ENCODE data around the gene ZFYVE21. TPM values are rescaled to one million over a fixed set of nuclear protein-coding genes. Genes with fewer than 3 reads are reported as not detected.

Gene ZFYVE21
- polyA plus RNA-seq, 1 donor from 2014 or later: 10.3 TPM

- Mint-ChIP-seq H3K36me3 (peaks cover 2% of the 10 kb centered on the region), H3K27me3 (no peaks in the 10 kb centered on the region), H3K27ac (no peak overlapping the region)
Observed at GRCh38 chr14:103739793-103740501, 24.3 kb downstream of the ZFYVE21 start.

GRCh38 chr14:103740991-103741689 lies 25.5 kb downstream of the ZFYVE21 start:
- Mint-ChIP-seq H3K4me1 (peaks cover 0 to 2% (median 0%) of the 10 kb centered on the region in 3 donors), H3K9me3 (no peaks in the 10 kb centered on the region), H3K27me3 (no peaks in the 10 kb centered on the region), H3K27ac (no peak overlapping the region), H3K4me3 (no peak overlapping the region), H3K36me3 (peaks cover 2% of the 10 kb centered on the region)

More at GRCh38 chr14:103739793-103740501, 24.3 kb downstream of the ZFYVE21 start:
- Mint-ChIP-seq H3K4me1 (peaks cover 0 to 2% (median 0%) of the 10 kb centered on the region in 3 donors), H3K9me3 (no peaks in the 10 kb centered on the region), H3K4me3 (no peak overlapping the region)

- Mint-ChIP-seq H3K36me3 (peaks cover 2% of the 10 kb centered on the region), H3K4me1 (peaks cover 0 to 2% (median 0%) of the 10 kb centered on the region in 3 donors), H3K27ac (no peak overlapping the region), H3K27me3 (no peaks in the 10 kb centered on the region), H3K4me3 (no peak overlapping the region), H3K9me3 (no peaks in the 10 kb centered on the region)
Observed at GRCh38 chr14:103741876-103742275, 26.3 kb downstream of the ZFYVE21 start.

GRCh38 chr14:103742499-103743255 lies 27.1 kb downstream of the ZFYVE21 start:
- no peak overlapping the region for H3K4me3 Mint-ChIP-seq
- H3K36me3 Mint-ChIP-seq: peaks cover 2% of the 10 kb centered on the region
- H3K27me3 Mint-ChIP-seq: no peaks in the 10 kb centered on the region
- no peaks in the 10 kb centered on the region for H3K9me3 Mint-ChIP-seq
- H3K27ac Mint-ChIP-seq: peak overlapping the region in 1 of 3 donors; percentile 57
- peaks cover 0 to 2% (median 0%) of the 10 kb centered on the region in 3 donors for H3K4me1 Mint-ChIP-seq

GRCh38 chr14:103743691-103744090 lies 28.1 kb downstream of the ZFYVE21 start:
- no peaks in the 10 kb centered on the region for H3K9me3 Mint-ChIP-seq
- no peak overlapping the region for H3K4me3 Mint-ChIP-seq
- no peak overlapping the region for H3K27ac Mint-ChIP-seq
- peaks cover 0 to 2% (median 0%) of the 10 kb centered on the region in 3 donors for H3K4me1 Mint-ChIP-seq
- no peaks in the 10 kb centered on the region for H3K27me3 Mint-ChIP-seq
- H3K36me3 Mint-ChIP-seq: peaks cover 2% of the 10 kb centered on the region

GRCh38 chr14:103744621-103745395 lies 29.2 kb downstream of the ZFYVE21 start:
- Mint-ChIP-seq H3K4me3 (no peak overlapping the region), H3K36me3 (peaks cover 2% of the 10 kb centered on the region), H3K27ac (peak overlapping the region in 1 of 3 donors; percentile 27), H3K9me3 (no peaks in the 10 kb centered on the region), H3K4me1 (peaks cover 0 to 2% (median 0%) of the 10 kb centered on the region in 3 donors), H3K27me3 (no peaks in the 10 kb centered on the region)

GRCh38 chr14:103745424-103745823 lies 29.8 kb downstream of the ZFYVE21 start:
- Mint-ChIP-seq H3K27ac (peak overlapping the region in 1 of 3 donors; percentile 27), H3K36me3 (peaks cover 2% of the 10 kb centered on the region), H3K9me3 (no peaks in the 10 kb centered on the region), H3K27me3 (no peaks in the 10 kb centered on the region), H3K4me1 (peaks cover 0 to 2% (median 0%) of the 10 kb centered on the region in 3 donors), H3K4me3 (no peak overlapping the region)

- no peaks in the 10 kb centered on the region for H3K4me1 Mint-ChIP-seq
Observed at GRCh38 chr14:103746701-103747100, 31.1 kb downstream of the ZFYVE21 start.

GRCh38 chr14:103748534-103748857 lies 32.9 kb downstream of the ZFYVE21 start:
- Mint-ChIP-seq H3K27ac (no peak overlapping the region), H3K4me1 (no peaks in the 10 kb centered on the region), H3K9me3 (no peaks in the 10 kb centered on the region), H3K27me3 (no peaks in the 10 kb centered on the region), H3K36me3 (no peaks in the 10 kb centered on the region), H3K4me3 (no peak overlapping the region)

More at GRCh38 chr14:103746701-103747100, 31.1 kb downstream of the ZFYVE21 start:
- no peak overlapping the region for H3K4me3 Mint-ChIP-seq
- H3K27me3 Mint-ChIP-seq: no peaks in the 10 kb centered on the region
- H3K36me3 Mint-ChIP-seq: peaks cover 2% of the 10 kb centered on the region
- no peaks in the 10 kb centered on the region for H3K9me3 Mint-ChIP-seq
- no peak overlapping the region for H3K27ac Mint-ChIP-seq

- Mint-ChIP-seq H3K9me3 (no peaks in the 10 kb centered on the region), H3K4me1 (no peaks in the 10 kb centered on the region), H3K4me3 (no peak overlapping the region), H3K36me3 (no peaks in the 10 kb centered on the region), H3K27ac (peak overlapping the region in 1 of 3 donors; percentile 88), H3K27me3 (no peaks in the 10 kb centered on the region)
Observed at GRCh38 chr14:103749452-103749851, 33.8 kb downstream of the ZFYVE21 start.

- Mint-ChIP-seq H3K36me3 (no peaks in the 10 kb centered on the region), H3K4me3 (no peak overlapping the region), H3K27me3 (no peaks in the 10 kb centered on the region), H3K27ac (no peak overlapping the region), H3K4me1 (no peaks in the 10 kb centered on the region), H3K9me3 (no peaks in the 10 kb centered on the region)
Observed at GRCh38 chr14:103749860-103750259, 34.2 kb downstream of the ZFYVE21 start.

- Mint-ChIP-seq H3K27me3 (no peaks in the 10 kb centered on the region), H3K9me3 (no peaks in the 10 kb centered on the region), H3K27ac (no peak overlapping the region), H3K36me3 (no peaks in the 10 kb centered on the region), H3K4me3 (no peak overlapping the region), H3K4me1 (no peaks in the 10 kb centered on the region)
Observed at GRCh38 chr14:103753774-103754173, 38.2 kb downstream of the ZFYVE21 start.

- Mint-ChIP-seq H3K9me3 (no peaks in the 10 kb centered on the region), H3K4me1 (no peaks in the 10 kb centered on the region), H3K27ac (no peak overlapping the region), H3K4me3 (no peak overlapping the region), H3K27me3 (no peaks in the 10 kb centered on the region), H3K36me3 (no peaks in the 10 kb centered on the region)
Observed at GRCh38 chr14:103755060-103755459, 39.5 kb downstream of the ZFYVE21 start.

GRCh38 chr14:103758059-103758776 lies 42.6 kb downstream of the ZFYVE21 start:
- H3K4me1 Mint-ChIP-seq: peaks cover 0 to 5% (median 3%) of the 10 kb centered on the region in 3 donors
- H3K36me3 Mint-ChIP-seq: peaks cover 2% of the 10 kb centered on the region
- no peak overlapping the region for H3K27ac Mint-ChIP-seq
- H3K4me3 Mint-ChIP-seq: no peak overlapping the region
- H3K9me3 Mint-ChIP-seq: no peaks in the 10 kb centered on the region
- no peaks in the 10 kb centered on the region for H3K27me3 Mint-ChIP-seq
